ENCODE measurements around the gene DHRS3. TPM values are rescaled to one million over a fixed set of nuclear protein-coding genes. Genes with fewer than 3 reads are reported as not detected.

The DHRS3 gene
- total RNA-seq, 1 experiment from 2014 or later: 239 TPM

DNA sequence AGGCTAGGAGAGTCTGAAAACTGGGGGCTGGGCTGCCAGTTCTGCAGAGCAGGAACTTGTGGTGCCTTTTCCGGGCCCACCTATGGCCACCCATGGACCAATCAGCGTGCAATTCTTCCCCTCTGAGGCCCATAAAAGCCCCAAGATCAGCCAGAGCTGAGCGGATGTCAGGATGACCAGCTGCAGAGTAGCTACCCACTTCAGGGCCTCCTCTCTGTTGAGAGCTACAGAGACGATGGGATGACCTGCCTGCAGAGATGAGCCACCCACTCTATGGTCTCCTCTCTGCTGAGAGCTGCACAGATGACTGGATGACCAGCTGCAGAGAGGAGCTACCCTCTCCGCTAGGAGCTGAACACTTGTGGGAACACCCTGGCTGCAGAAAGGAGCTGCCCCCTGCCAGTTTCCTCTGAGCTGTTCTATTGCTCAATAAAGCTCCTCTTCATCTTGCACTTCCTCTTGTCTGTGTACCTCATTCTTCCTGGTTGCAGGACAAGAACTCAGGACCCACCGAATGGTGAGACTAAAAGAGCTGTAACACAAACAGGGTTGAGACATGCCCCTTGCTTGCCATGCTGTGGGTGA is 13.0 kb upstream of the DHRS3 start:
- DNase-seq: no peak
- Mint-ChIP-seq H3K9me3 (ENCODE audit: low read depth, unreplicated experiment) (no peaks in the 10 kb centered on the region), H3K27me3 (ENCODE audit: unreplicated experiment) (no peaks in the 10 kb centered on the region), H3K36me3 (ENCODE audit: insufficient read depth, unreplicated experiment) (no peaks in the 10 kb centered on the region), H3K27ac (ENCODE audit: unreplicated experiment) (no peak overlapping the region), H3K4me1 (ENCODE audit: low read depth, unreplicated experiment) (no peaks in the 10 kb centered on the region), H3K4me3 (ENCODE audit: low read depth, unreplicated experiment) (no peak overlapping the region)
- CTCF ChIA-PET: no interaction called here
- no TSS peak for BruUV-seq (replicated peaks)
- TF ChIP-seq, protein P1, sequence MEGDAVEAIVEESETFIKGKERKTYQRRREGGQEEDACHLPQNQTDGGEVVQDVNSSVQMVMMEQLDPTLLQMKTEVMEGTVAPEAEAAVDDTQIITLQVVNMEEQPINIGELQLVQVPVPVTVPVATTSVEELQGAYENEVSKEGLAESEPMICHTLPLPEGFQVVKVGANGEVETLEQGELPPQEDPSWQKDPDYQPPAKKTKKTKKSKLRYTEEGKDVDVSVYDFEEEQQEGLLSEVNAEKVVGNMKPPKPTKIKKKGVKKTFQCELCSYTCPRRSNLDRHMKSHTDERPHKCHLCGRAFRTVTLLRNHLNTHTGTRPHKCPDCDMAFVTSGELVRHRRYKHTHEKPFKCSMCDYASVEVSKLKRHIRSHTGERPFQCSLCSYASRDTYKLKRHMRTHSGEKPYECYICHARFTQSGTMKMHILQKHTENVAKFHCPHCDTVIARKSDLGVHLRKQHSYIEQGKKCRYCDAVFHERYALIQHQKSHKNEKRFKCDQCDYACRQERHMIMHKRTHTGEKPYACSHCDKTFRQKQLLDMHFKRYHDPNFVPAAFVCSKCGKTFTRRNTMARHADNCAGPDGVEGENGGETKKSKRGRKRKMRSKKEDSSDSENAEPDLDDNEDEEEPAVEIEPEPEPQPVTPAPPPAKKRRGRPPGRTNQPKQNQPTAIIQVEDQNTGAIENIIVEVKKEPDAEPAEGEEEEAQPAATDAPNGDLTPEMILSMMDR (IDR thresholded peaks at IDR 0.05; ENCODE audit: unreplicated experiment): no peak
- intact Hi-C loops (cut with micrococcal nuclease; ENCODE audit: unreplicated experiment): no loop called here

DNA sequence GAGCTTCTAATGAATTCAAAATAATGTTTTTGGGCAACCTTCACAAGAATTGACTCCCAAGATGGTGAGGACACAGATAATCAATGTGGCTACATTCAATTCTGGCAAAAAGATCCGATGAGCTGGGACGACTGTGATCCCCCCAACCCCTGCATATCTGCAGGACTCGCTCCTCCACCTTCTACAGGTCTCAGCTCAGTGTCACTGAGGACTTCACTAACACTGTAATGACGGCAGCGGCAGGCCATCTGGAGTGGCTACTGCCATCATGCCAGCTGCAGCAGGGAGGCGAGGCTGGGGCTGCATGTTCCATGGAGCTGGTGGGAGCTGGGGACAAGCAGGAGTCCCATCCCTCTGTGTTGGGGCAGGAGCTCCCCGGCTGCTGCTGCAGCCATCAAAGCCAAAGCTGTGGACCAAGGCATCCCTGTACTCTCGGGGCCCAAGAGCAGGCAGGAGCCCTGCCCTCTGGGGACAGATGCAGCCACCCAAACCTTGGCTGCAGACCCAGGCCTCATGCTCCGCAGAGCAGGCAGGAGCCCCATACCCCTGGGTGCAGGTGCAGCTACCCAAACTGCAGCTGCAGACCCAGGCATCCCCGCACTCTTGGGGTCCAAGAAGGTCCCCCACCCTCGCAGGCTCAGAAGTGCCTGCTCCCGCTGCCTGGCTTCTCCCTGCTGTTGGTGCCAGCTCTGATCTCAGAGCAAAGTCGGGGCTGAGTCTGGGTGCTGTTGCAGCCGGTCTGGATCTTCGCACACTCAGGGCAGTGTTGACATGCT is 12.2 kb upstream of the DHRS3 start:
- Mint-ChIP-seq H3K9me3 (ENCODE audit: low read depth, unreplicated experiment) (no peaks in the 10 kb centered on the region), H3K4me3 (ENCODE audit: low read depth, unreplicated experiment) (no peak overlapping the region), H3K4me1 (ENCODE audit: low read depth, unreplicated experiment) (no peaks in the 10 kb centered on the region), H3K27ac (ENCODE audit: unreplicated experiment) (no peak overlapping the region), H3K36me3 (ENCODE audit: insufficient read depth, unreplicated experiment) (peaks cover under 1% of the 10 kb centered on the region), H3K27me3 (ENCODE audit: unreplicated experiment) (no peaks in the 10 kb centered on the region)
- intact Hi-C loops (cut with micrococcal nuclease; ENCODE audit: unreplicated experiment): no loop called here
- TF ChIP-seq, protein P1 (IDR thresholded peaks at IDR 0.05; ENCODE audit: unreplicated experiment): no peak
- CTCF ChIA-PET: no interaction called here
- no peak for DNase-seq
- BruUV-seq (replicated peaks): no TSS peak

DNA sequence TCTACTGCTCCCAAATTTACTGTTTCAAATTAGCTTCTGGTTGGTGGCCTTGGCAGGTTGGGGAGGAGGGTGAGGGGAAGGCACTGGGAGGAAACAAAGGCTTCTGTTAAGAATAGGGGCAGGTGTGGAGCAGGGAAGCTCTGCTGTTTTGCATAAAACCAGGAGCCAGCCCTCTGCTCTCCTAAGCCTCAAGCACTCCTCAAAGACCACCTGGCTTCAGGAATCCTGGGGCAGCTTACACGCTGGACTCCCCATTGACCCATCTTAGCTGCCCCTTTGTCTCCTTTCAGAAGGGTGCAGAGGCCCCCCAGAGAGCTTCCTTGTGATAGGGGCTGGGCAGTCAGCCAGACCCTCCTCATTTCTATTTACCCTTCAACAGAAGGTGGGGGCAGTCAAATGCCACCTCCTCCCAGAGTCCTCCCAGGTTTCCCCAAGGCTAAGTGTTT is 11.5 kb upstream of the DHRS3 start:
- no TSS peak for BruUV-seq (replicated peaks)
- Mint-ChIP-seq H3K4me3 (ENCODE audit: low read depth, unreplicated experiment) (no peak overlapping the region), H3K27ac (ENCODE audit: unreplicated experiment) (no peak overlapping the region), H3K36me3 (ENCODE audit: insufficient read depth, unreplicated experiment) (peaks cover 4% of the 10 kb centered on the region), H3K27me3 (ENCODE audit: unreplicated experiment) (no peaks in the 10 kb centered on the region), H3K4me1 (ENCODE audit: low read depth, unreplicated experiment) (no peaks in the 10 kb centered on the region), H3K9me3 (ENCODE audit: low read depth, unreplicated experiment) (no peaks in the 10 kb centered on the region)
- intact Hi-C loops (cut with micrococcal nuclease; ENCODE audit: unreplicated experiment): no loop called here
- CTCF ChIA-PET: no interaction called here
- no peak for DNase-seq
- TF ChIP-seq, protein P1 (IDR thresholded peaks at IDR 0.05; ENCODE audit: unreplicated experiment): no peak

DNA sequence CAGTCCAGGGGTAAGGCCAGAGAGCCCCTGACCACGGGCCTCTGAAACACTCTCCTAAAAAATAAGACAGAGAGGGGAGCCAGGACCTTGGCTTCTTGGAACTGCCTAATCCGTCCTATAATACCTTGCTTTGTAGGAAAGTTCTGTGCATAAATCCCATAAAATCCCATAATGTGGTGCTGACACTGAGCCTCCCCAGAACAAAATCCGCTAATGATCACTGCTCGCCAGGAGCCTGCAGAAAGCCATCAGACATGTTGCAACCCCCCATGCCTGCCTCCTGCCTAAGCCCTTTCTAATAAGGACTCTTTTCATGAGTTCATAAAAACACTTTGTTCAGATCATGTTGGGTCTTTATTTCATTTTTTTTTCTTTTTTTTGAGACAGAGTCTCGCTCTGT is 9.3 kb upstream of the DHRS3 start:
- TF ChIP-seq, protein P1 (IDR thresholded peaks at IDR 0.05; ENCODE audit: unreplicated experiment): no peak
- intact Hi-C loops (cut with micrococcal nuclease; ENCODE audit: unreplicated experiment): no loop called here
- no peak overlapping the region for H3K4me3 Mint-ChIP-seq (ENCODE audit: low read depth, unreplicated experiment)
- no peaks in the 10 kb centered on the region for H3K27me3 Mint-ChIP-seq (ENCODE audit: unreplicated experiment)
- peaks cover 12% of the 10 kb centered on the region for H3K36me3 Mint-ChIP-seq (ENCODE audit: insufficient read depth, unreplicated experiment)
- no peaks in the 10 kb centered on the region for H3K4me1 Mint-ChIP-seq (ENCODE audit: low read depth, unreplicated experiment)
- DNase-seq: no peak
- H3K27ac Mint-ChIP-seq (ENCODE audit: unreplicated experiment): no peak overlapping the region
- no peaks in the 10 kb centered on the region for H3K9me3 Mint-ChIP-seq (ENCODE audit: low read depth, unreplicated experiment)
- no TSS peak for BruUV-seq (replicated peaks)
- CTCF ChIA-PET: no interaction called here
